ENCODE data around the gene FUT4.

GRCh38 chr11:94557421-94557820 is 13.7 kb downstream of the FUT4 start:
- TF ChIP-seq CTCF (IDR thresholded peaks at IDR 0.05) (no peak), POLR2AphosphoS5 (IDR thresholded peaks at IDR 0.05; ENCODE audit: insufficient read depth in 1 of 2, low read depth in 1 of 2) (no peak)

Measured in vagina (tissue), 2 donors.